ENCODE data around the gene AQP3. TPM values are rescaled to one million over a fixed set of nuclear protein-coding genes. Genes with fewer than 3 reads are reported as not detected.

AQP3 gene
- total and polyA plus RNA-seq, 2 of the 8 experiments (the other 6 are each of a cell fraction or from before 2014, with no cell fraction given): 2.6 to 7.6 TPM

DNA sequence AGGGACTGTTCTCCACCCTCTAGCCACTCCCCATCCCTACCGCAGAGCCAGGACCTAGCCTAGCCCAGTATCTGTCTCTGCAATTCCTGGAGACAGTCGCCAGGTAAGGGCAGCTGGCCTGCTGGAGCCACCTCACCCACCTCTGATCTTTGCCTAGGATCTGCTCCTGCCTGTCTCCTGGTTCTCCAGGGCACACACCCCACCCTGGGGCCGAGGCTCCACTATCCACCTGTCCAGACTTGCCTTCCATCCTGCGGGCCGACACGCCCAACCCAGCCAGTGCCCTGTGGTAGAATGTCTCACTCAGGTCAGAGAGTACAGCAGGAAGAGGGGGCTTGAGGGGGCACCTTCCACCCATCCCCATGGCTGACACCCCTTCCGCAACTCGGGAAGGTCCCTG is 29.3 kb downstream of the AQP3 start (continued):
- TF ChIP-seq RBBP5 (IDR thresholded peaks at IDR 0.05; ENCODE audit: borderline replicate concordance, low read depth, low read length): no peak
- no peak for TF ChIP-seq MAFK (IDR thresholded peaks at IDR 0.05; ENCODE audit: low read depth, low read length)
